ES-I3 (cell line): ENCODE data around the gene CAMK2G.
A peak's percentile ranks its signal among the peaks of the same experiment; 100 is the strongest.
"Not testable (repeated sequence)": the region's sequence is repeated elsewhere in the genome, so short reads cannot be mapped to it uniquely, and the experiment has no call there.

Source experiments
- H3K36me3 ChIP-seq: 2 replicates; pipeline ENCODE4 v1.6.1; 2013; ENCODE audit warnings: mild to moderate bottlenecking, low read length, control low read depth, moderate library complexity; ENCODE audit not compliant: insufficient read depth
- H3K4me1 ChIP-seq: 2 replicates; pipeline ENCODE4 v1.6.1; 2013; ENCODE audit warnings: mild to moderate bottlenecking, control low read depth, low read length; ENCODE audit not compliant: insufficient read depth
- H3K9ac ChIP-seq: 2 replicates; pipeline ENCODE4 v1.6.1; 2013; ENCODE audit warnings: low read depth, mild to moderate bottlenecking, low read length, moderate library complexity
- H3K9me3 ChIP-seq: 2 replicates; pipeline ENCODE4 v1.6.1; 2013; ENCODE audit warnings: mild to moderate bottlenecking, low read length, moderate library complexity; ENCODE audit not compliant: control insufficient read depth, insufficient read depth

The CAMK2G gene

DNA sequence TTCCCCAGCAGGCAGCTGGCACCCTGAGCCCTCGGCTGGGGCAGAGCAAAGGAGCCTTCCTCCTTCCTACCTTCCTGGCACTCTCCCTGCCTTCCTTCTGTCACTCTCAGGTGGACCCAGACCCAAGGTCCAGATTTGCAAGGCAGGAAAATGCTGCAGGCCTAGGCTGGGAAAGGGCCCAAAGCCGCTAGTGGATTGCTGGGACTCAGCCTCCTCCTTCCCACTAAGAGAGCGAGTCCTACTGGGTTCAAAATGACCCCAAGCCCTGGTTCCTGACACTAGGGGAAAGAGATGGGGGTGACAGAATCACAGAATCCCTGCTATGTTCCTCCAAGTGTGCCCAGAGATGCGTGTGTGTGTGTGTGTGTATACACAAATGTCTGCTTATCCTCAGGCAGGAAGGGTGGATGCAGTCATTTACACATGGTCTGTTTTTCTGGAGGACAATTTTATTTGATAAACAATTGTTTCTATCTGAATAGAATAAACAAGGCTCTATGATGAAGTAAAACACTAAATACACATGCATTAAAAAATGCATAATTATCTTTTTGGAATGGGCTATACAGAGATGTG, 35.3 kb upstream of the CAMK2G start:
- H3K4me1 ChIP-seq = peaks cover 49% of the 10 kb centered on the region
- H3K36me3 ChIP-seq = peaks cover 6% of the 10 kb centered on the region
- H3K9me3 ChIP-seq = no peaks in the 10 kb centered on the region
- H3K9ac ChIP-seq = peak overlapping the region; percentile 70; the same call in 1 of the 2 replicates

DNA sequence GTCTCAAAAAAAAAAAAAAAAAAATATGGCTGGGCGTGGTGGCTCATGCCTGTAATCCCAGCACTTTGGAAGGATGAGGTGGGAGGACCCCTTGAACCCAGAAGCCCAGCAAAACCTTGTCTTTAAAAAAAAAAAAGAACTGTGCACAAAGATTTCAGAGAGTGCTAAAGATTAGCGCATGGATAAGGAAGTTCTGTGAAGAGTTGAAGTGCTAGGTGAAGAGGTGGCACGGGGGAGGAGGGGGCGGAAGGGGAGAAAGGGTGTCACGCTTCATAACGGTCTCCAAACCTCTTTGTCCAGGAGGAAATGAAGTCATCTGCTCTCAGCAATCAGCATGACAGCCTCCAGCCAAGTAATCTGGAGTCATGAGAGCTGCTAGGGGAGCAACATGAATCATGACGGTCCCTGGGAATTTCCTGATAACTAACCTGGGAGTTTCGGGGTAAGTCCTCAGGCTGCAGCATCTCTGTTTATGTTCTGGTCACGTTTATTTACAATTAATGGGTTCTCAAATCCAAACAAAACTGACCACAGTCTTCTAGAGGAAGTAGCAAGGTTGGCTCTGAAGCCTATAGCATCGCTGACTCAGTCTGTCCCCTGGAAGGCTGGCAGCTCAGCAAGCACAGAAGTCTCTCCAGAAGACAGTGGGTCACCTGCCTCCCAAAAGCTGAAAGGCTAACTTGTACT, 34.6 kb upstream of the CAMK2G start:
- H3K36me3 ChIP-seq = peaks cover 6% of the 10 kb centered on the region; the same call in 1 of the 2 replicates
- 0 out of 2 replicates have a peak overlapping the region, but pooled peaks have one; percentile 70 for H3K9ac ChIP-seq
- H3K4me1 ChIP-seq = peaks cover 44% of the 10 kb centered on the region
- no peaks in the 10 kb centered on the region for H3K9me3 ChIP-seq

DNA sequence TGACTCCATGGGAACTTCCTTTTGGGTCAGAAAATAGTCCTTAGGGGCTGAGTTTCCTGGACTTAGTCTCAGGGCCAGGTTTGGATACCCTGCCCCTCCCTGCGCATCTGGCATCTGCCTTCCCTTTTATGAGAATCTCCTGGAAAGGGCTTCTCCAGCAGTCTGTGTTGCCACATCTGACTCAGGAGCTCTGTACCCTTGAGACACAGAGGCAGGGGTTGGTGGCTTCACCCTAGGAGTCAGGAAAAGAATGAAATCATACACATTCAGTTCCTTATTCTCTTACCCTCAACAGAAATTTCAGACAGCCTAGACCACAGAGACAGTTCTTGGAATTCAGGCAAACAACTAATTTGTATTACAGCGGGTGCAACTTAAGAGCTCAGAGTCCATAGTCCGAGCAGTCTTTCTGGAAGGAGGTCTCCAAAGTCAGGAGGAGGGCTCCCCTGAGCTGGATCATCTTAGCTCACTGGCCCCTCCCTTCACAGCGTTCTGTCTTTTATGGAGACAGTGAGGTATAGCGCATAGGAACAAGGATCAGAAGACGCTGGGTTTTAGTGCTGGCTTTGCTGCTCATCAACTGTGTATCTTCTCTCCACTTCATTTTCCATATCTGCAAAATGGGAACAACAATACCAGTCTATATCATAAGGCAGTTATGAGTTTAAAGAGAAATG, 33.6 kb upstream of the CAMK2G start:
- peaks cover 39% of the 10 kb centered on the region for H3K4me1 ChIP-seq
- H3K9me3 ChIP-seq = no peaks in the 10 kb centered on the region
- H3K9ac ChIP-seq = no peak overlapping the region
- peaks cover under 1% of the 10 kb centered on the region; the same call in 1 of the 2 replicates for H3K36me3 ChIP-seq

DNA sequence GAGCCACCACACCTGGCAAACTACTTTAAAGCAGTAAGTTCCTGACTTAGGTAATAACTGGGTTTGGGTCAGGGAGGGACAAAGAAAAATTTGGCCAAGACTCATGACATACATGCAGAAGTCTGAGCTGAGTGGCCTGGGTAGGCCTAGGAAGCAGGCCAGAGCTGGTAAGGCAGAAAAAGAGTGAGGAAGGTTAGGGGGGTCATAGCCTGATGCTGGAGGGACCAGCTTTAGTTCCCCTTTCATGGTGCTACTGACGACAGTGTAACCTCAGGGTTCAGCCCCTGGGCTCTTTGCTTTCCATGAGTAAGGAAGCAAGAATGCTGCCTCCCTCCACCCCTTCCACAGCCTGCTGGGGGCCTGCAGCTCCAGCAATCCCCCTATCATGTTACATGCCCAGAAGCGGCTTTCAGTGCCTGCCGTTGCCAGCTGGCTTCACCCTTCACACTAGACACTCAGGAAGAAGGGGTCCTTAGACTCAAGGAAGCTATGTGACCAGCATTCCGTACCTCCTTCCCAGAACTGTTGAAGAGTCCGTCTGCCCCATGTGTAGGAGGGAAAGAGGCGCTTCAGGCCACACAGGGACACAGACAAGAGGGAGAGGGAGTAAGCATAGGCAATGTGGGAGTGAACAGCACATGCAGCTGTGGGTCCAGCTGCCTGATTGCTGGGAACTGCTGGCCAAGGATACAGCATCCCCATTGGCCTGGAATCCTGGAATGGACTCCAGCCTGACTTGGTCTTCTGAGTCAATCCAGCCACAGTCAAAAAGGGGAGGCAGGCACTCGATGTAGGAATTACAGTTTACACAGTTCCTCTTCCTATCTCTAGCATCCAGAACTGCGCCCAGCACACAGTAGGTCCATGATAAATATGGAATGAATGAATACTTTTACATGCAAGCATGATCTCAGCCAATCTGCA, 32.4 kb upstream of the CAMK2G start:
- no peaks in the 10 kb centered on the region for H3K9me3 ChIP-seq
- H3K36me3 ChIP-seq = no peaks in the 10 kb centered on the region
- peaks cover 39% of the 10 kb centered on the region for H3K4me1 ChIP-seq
- H3K9ac ChIP-seq = peak overlapping the region; percentile 6; the same call in 1 of the 2 replicates

DNA sequence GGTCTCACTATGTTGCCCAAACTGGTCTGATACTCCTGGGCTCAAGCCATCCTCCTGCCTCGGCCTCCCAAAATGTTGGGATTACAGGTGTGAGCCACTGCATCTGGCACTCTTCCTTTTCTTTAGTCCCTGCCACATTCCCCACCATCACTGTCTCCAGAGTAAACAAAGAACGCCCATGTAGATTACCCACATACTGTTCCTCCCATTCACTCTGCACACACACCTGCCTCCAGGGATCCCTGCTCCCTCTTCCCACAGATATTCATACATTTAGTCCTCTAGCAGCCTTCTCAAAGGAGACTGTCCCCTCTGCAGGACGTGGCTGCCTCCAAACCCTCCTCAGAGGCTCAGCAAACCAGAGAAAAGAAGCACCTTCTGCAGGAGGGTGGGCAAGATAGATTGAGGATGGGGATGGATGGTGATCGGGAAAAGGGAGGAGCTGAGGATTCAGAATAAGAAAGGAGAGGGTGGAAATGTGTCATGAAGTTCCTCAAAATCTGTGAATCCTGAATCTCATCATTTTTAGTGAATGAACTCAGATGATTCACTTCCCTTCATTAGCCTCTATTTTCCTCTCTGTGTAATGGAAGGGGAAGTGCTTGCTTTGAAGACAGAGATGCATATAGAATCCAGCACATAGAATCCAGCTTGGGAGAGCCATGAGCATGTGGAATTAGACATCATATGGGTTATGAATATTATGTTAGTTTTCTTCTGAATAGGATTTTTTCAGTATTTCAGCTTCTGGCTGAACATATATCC, 31.1 kb upstream of the CAMK2G start:
- Histone ChIP-seq H3K9ac (no peak overlapping the region), H3K4me1 (peaks cover 39% of the 10 kb centered on the region), H3K36me3 (no peaks in the 10 kb centered on the region), H3K9me3 (no peaks in the 10 kb centered on the region)

GRCh38 chr10:73902351-73902750, 28.0 kb upstream of the CAMK2G start:
- Histone ChIP-seq H3K9me3 (no peaks in the 10 kb centered on the region), H3K4me1 (peaks cover 26% of the 10 kb centered on the region; the same call in 1 of the 2 replicates), H3K9ac (no peak overlapping the region), H3K36me3 (no peaks in the 10 kb centered on the region)

- H3K4me1 ChIP-seq = peaks cover 18% of the 10 kb centered on the region; the same call in 1 of the 2 replicates
Measured at GRCh38 chr10:73901261-73901660, 26.9 kb upstream of the CAMK2G start.

GRCh38 chr10:73900064-73900463, 25.7 kb upstream of the CAMK2G start:
- Histone ChIP-seq H3K9ac (no peak overlapping the region), H3K4me1 (peaks cover 7% of the 10 kb centered on the region; the same call in 1 of the 2 replicates), H3K9me3 (no peaks in the 10 kb centered on the region), H3K36me3 (no peaks in the 10 kb centered on the region)

More at GRCh38 chr10:73901261-73901660, 26.9 kb upstream of the CAMK2G start:
- Histone ChIP-seq H3K9me3 (no peaks in the 10 kb centered on the region), H3K9ac (no peak overlapping the region), H3K36me3 (no peaks in the 10 kb centered on the region)

DNA sequence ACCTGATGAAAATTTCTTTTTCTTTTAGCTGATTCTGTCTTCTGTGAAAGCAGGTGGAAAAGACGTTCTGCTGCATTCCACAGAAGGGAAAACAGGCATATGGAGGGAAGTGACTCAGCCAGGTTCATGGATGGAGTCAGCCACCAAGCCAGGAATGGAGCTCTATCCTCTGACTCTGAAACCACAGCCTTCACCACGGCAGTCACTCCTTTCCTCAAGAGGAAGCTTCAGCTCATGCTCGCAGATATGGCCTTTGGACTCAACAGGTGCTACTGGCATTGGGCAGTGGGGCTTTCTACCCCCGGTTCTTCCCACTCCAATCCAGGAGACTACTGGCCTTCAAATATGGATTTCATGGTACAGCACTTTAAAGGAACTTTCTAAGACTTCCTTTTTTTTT, 25.1 kb upstream of the CAMK2G start:
- Histone ChIP-seq H3K9ac (no peak overlapping the region), H3K4me1 (peaks cover 7% of the 10 kb centered on the region; the same call in 1 of the 2 replicates), H3K9me3 (no peaks in the 10 kb centered on the region), H3K36me3 (no peaks in the 10 kb centered on the region)

DNA sequence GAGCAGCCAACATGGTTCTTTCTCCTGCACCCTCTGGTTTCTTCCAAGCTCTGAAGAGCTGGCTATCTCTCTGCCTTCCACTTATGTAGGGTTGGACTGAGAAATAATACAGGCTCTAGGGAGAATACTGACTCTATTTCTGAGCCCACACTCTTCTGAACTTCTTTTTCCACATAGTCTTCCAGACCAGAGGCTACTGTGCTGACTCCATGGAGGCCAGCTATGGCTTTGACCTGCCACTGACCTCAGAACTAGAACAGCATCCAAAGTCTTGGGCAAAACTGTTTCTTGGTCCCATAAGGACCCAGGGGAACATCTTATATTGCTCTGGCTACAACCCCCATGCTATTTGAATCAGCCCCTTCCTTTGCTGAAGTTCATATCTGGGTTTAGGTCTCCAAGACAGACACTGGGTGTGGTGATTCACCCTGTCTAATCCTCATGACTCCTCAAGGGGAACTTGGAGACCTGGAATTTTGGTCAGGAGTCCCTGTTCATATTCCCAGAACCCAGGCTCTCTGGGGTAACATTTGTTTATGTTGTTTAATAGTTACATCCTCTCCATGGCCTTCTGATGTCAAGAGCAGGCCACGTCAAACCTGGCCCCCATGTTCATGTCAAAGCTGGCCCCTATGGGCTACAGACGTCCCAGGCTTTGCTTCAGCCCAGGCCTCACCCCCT, 24.5 kb upstream of the CAMK2G start:
- no peaks in the 10 kb centered on the region for H3K36me3 ChIP-seq
- no peaks in the 10 kb centered on the region for H3K9me3 ChIP-seq
- H3K4me1 ChIP-seq = peaks cover 7% of the 10 kb centered on the region; the same call in 1 of the 2 replicates
- H3K9ac ChIP-seq = no peak overlapping the region

- no peaks in the 10 kb centered on the region for H3K9me3 ChIP-seq
- H3K9ac ChIP-seq = no peak overlapping the region
- peaks cover 13% of the 10 kb centered on the region; the same call in 1 of the 2 replicates for H3K4me1 ChIP-seq
- H3K36me3 ChIP-seq = no peaks in the 10 kb centered on the region
Measured at GRCh38 chr10:73897693-73898092, 23.3 kb upstream of the CAMK2G start.

DNA sequence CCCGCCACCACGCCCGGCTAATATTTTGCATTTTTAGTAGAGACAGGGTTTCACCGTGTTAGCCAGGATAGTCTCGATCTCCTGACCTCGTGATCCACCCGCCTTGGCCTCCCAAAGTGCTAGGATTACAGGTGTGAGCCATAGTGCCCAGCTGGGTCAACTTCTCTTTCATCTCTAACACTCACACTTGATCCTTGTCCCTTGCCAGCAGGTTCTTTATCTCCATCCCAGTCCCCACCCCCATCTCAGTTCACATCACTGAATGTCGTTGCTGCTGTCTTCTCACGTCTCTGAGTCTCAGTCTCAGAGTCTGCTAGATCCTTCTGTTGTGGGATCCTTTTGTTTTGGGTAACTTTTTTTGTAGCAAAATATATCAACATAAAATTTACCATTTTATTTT, 21.0 kb upstream of the CAMK2G start:
- H3K4me1 ChIP-seq = peaks cover 17% of the 10 kb centered on the region; the same call in 1 of the 2 replicates
- H3K9ac ChIP-seq, H3K36me3 ChIP-seq, H3K9me3 ChIP-seq: not testable (repeated sequence)
